ENCODE data around the gene RABGAP1L. TPM values are rescaled to one million over a fixed set of nuclear protein-coding genes. Genes with fewer than 3 reads are reported as not detected.

RABGAP1L gene
- total RNA-seq, 2 experiments from 2014 or later = 76.8 to 80.5 TPM

DNA sequence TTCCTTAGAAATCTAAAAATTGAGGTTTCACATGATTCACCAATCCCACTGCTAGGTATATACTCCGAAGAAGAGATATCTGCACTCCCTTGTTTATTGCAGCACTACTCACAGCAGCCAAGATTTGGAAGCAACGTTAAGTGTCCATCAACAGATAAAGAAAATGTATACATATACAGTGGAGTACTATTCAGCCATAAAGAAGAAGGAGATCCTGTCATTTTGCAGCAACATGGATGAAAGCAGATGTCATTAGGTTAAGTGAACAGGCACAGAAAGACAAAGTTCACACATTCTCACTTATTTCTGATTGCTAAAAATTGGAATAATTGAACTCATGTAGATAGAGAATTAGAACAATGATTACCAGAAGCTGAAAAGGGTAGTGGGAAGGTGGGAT is 56.4 kb downstream of the RABGAP1L start:
- H3K4me3 Mint-ChIP-seq = no peak overlapping the region
- ChIA-PET POLR2A (interaction anchor here (2.0 kb wide), 1 partner anchor 9 kb away, joined by 4 read pairs; no protein-coding TSS in a partner anchor), CTCF (no interaction called here)
- peaks cover under 1% of the 10 kb centered on the region for H3K36me3 Mint-ChIP-seq (ENCODE audit: low read depth)
- DNase-seq = no peak
- no peaks in the 10 kb centered on the region for H3K27me3 Mint-ChIP-seq
- no peaks in the 10 kb centered on the region for H3K4me1 Mint-ChIP-seq
- H3K27ac Mint-ChIP-seq = no peak overlapping the region
- H3K9me3 Mint-ChIP-seq = peaks cover 5% of the 10 kb centered on the region

DNA sequence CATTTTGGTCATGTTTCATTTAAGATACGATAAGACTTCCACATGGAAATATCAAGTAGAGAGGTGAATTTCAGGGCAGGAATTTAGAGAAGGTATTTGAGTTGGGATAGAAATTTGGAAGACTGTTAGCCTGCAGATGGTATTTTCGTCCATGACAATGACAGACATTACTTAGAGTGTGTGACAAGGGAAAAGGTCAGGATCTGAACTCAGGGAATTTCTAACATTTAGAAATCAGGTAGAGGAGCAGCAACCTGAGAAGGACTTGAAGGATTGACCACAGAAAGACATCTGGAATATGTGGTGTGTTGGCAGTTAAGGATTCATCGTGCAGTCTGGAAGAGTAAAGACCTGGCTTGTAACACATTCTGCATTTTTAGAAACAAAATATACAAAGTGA is 57.9 kb downstream of the RABGAP1L start:
- ChIA-PET CTCF (interaction anchor here (0.8 to 2.7 kb wide), 22 partner anchors 11 to 797 kb away, joined by 3 to 17 read pairs (median 4); partner anchors contain the start of genes GAS5, RABGAP1L and ZBTB37), POLR2A (interaction anchor here (0.8 kb wide), 1 partner anchor 349 kb away, joined by 3 read pairs; the partner anchor contains the start of gene ZBTB37)
- peaks cover 14% of the 10 kb centered on the region for H3K36me3 Mint-ChIP-seq (ENCODE audit: low read depth)
- no peaks in the 10 kb centered on the region for H3K27me3 Mint-ChIP-seq
- no peak overlapping the region for H3K4me3 Mint-ChIP-seq
- DNase-seq = no peak
- H3K4me1 Mint-ChIP-seq = no peaks in the 10 kb centered on the region
- H3K9me3 Mint-ChIP-seq = peaks cover 5% of the 10 kb centered on the region
- H3K27ac Mint-ChIP-seq = no peak overlapping the region

DNA sequence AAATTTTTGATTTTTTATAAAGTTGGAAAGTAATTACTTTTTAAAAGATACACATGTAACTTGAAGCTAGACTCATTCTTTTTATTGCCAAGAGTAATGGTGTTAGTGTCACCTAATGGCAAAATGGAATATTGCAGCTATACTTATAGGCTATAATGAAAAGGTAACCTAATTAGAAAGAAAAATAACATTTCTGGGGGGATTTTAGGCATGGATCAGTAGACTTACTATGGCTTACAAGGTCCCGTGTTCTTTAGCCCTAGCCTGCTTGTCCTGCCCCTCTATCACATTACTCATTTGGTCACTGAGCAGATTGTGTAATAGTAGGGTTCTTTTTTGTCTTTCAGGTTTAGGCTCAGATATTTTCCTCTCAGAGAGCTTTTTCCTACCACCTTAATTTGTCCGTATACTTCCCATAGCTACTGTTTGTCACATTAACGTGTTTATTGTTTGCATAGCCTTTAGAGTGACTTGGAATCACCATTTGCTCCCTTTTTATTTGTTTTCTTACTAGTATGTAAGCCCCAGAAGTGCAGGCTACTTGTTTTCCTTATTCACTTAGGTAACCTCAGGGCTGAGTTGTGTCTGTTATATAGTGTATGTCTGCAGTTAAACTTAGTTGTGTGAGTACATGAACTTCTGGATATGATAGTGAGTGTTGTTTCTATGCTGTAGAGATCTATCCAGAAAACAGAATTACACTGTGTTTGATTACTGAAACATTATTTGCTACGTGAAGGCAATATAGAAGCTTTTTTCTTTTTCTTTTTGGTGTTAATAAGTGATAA is 58.7 kb downstream of the RABGAP1L start:
- ChIA-PET POLR2A (interaction anchor here (0.8 kb wide), 1 partner anchor 350 kb away, joined by 3 read pairs; the partner anchor contains the start of gene ZBTB37), CTCF (interaction anchor here (0.8 to 2.7 kb wide), 24 partner anchors 12 to 797 kb away, joined by 3 to 17 read pairs (median 4); partner anchors contain the start of genes CENPL, GAS5, RABGAP1L and ZBTB37)

DNA sequence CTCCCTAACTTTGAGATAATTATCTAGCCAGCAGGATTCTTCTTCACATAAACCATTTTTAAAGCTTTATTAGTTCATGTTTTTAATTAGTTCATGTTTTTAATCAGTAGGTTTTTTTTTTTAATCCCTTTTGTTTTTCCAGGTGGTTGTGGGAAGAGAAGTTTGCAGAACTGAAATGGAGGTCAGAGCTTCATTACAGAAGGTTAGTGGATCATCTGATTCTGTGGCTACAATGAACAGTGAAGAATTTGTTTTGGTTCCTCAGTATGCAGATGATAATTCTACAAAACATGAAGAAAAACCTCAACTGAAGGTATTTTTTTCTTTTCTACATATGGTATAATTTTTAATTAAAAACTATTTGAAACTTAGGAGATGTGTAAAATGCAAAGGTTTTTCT is 59.7 kb downstream of the RABGAP1L start:
- Mint-ChIP-seq H3K4me3 (no peak overlapping the region), H3K4me1 (peaks cover 2% of the 10 kb centered on the region), H3K27ac (no peak overlapping the region), H3K36me3 (ENCODE audit: low read depth) (peaks cover 19% of the 10 kb centered on the region), H3K9me3 (peaks cover 9% of the 10 kb centered on the region), H3K27me3 (no peaks in the 10 kb centered on the region)
- CTCF ChIA-PET = interaction anchor here (1.5 to 2.7 kb wide), 5 partner anchors 12 to 789 kb away, joined by 3 to 17 read pairs (median 16); no protein-coding TSS in a partner anchor
- POLR2A ChIA-PET = no interaction called here
- no peak for DNase-seq

More for the DNA sequence above, 58.7 kb downstream of the RABGAP1L start:
- no peak overlapping the region for H3K4me3 Mint-ChIP-seq
- H3K9me3 Mint-ChIP-seq = peaks cover 9% of the 10 kb centered on the region
- H3K27me3 Mint-ChIP-seq = no peaks in the 10 kb centered on the region
- H3K27ac Mint-ChIP-seq = no peak overlapping the region
- no peak for DNase-seq
- peaks cover 19% of the 10 kb centered on the region for H3K36me3 Mint-ChIP-seq (ENCODE audit: low read depth)
- H3K4me1 Mint-ChIP-seq = peaks cover 2% of the 10 kb centered on the region

DNA sequence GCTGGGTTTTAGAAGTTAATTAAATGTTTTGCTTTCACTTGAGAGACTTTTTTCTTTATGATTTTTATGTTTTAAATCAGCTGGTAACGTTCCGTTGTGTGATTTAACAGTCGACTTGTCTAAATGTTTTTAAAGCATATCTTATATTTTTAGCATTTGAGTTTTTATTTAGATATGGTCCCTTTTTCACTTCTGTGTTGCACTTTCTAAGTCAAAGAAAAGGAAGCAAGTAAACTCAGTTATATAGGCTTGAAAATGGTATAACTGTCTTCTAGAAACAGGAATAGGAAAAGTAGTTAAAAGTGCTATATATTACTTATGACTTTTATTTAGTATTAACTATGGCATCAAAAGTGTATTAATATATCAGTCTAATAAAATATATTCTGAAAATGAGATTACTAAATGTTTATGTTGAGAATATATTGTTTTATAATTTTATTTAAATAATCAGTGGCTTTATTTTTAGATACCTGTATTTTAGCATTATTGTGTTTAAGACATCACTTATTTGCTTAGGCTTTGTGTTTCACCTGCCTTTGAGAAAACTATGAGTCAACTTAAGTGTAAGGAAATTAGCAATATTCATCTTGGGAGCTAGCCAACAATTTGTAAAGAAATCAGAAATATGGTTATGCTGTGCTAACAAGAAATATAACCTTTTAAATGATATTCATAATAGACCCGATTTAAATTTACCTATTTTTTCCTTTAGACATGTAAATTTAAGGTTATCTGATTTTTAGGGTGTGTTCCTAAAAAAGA is 60.5 kb downstream of the RABGAP1L start:
- CTCF ChIA-PET = interaction anchor here (2.7 kb wide), 1 partner anchor 14 kb away, joined by 17 read pairs; no protein-coding TSS in a partner anchor
- Mint-ChIP-seq H3K27ac (no peak overlapping the region), H3K4me1 (peaks cover 2% of the 10 kb centered on the region), H3K36me3 (ENCODE audit: low read depth) (peaks cover 19% of the 10 kb centered on the region), H3K9me3 (peaks cover 7% of the 10 kb centered on the region), H3K4me3 (no peak overlapping the region), H3K27me3 (no peaks in the 10 kb centered on the region)
- POLR2A ChIA-PET = no interaction called here
- no peak for DNase-seq

DNA sequence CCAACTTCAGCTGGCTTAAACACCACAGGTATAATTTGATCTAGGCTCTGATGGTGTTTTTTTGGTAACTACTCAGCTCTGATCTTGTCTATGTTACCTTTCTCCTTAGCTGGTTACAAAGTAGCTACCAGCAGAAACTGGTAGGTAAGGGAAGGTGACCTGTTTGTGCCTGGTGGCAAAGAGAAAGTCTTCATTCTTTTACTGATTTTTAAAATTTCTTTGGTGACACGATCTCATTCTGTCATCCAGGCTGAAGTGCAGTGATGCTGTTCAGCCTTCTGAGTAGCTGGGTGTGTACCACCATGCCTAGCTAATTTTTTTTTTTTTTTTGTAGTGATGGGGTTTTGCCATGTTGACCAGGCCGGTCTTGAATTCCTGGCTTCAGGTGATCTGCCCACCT is 62.4 kb downstream of the RABGAP1L start:
- Mint-ChIP-seq H3K4me1 (peaks cover 13% of the 10 kb centered on the region), H3K27me3 (no peaks in the 10 kb centered on the region), H3K4me3 (no peak overlapping the region), H3K9me3 (peaks cover 6% of the 10 kb centered on the region), H3K27ac (no peak overlapping the region), H3K36me3 (ENCODE audit: low read depth) (peaks cover 30% of the 10 kb centered on the region)
- ChIA-PET POLR2A (interaction anchor here (2.1 kb wide), 1 partner anchor 16 kb away, joined by 5 read pairs; no protein-coding TSS in a partner anchor), CTCF (interaction anchor here (1.0 to 1.4 kb wide), 2 partner anchors 16 to 41 kb away, joined by 4 to 5 read pairs; no protein-coding TSS in a partner anchor)
- DNase-seq = no peak

DNA sequence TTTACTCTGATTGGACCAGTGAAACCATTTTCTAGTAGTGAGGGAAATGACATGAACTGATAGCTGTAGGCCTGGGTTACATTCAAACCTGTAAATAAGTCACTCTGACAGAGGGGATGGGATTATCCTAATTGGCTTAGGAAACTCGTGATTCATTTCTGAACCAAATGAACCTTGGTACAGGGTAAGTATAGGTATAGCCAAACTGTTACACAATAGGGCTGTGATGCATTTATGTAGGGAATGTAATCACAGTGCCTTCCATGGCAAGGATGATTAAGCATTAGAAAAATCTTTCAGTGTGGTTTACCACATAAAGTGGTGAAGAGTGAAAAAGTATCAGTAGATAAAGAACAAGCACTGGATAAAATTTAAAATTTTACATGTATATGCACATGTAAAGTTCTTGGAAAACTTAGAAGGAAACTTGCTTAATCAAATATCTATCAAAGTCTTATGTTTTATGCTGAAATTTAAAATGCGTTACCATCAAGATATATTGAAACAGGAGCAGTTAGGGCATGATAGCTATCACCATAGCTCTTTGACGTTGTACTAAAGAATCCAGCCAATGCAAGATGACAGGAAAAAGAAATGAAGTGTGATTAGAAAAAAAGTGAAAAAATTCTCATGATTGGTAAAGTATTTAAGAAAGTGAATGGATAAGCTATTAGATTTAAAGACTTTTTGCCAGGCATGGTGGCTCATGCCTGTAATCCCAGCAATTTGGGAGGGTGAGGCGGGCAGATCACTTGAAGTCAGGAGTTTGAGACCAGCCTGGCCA is 63.0 kb downstream of the RABGAP1L start:
- Mint-ChIP-seq H3K4me3 (no peak overlapping the region), H3K36me3 (ENCODE audit: low read depth) (peaks cover 31% of the 10 kb centered on the region), H3K27me3 (no peaks in the 10 kb centered on the region), H3K9me3 (peaks cover 6% of the 10 kb centered on the region), H3K27ac (no peak overlapping the region), H3K4me1 (peaks cover 13% of the 10 kb centered on the region)
- ChIA-PET POLR2A (interaction anchor here (2.1 kb wide), 1 partner anchor 16 kb away, joined by 5 read pairs; no protein-coding TSS in a partner anchor), CTCF (interaction anchor here (0.7 to 1.4 kb wide), 3 partner anchors 17 to 129 kb away, joined by 3 to 5 read pairs (median 4); no protein-coding TSS in a partner anchor)
- no peak for DNase-seq

DNA sequence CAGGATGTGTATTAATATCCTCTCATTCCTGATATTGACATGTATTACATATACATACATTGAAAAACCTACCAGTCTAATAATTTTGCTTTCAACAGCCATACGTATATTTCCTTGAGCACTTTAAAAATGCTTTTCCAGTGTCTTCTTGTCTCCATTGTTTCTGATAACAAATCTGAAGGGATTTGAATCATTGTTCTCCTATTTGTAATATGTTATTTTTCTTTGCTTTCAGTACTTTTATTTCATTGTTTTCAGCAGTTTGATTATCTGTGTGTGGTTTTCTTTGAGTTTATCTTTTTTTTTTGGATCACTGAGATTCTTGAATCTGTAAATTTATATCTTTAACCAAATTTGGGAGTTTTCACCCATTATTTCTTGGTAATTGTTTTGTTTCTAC is 65.3 kb downstream of the RABGAP1L start:
- CTCF ChIA-PET = no interaction called here
- Mint-ChIP-seq H3K4me1 (peaks cover 13% of the 10 kb centered on the region), H3K27me3 (no peaks in the 10 kb centered on the region), H3K36me3 (ENCODE audit: low read depth) (peaks cover 43% of the 10 kb centered on the region), H3K27ac (no peak overlapping the region), H3K4me3 (no peak overlapping the region), H3K9me3 (peaks cover 12% of the 10 kb centered on the region)
- no peak for DNase-seq
- POLR2A ChIA-PET = no interaction called here

DNA sequence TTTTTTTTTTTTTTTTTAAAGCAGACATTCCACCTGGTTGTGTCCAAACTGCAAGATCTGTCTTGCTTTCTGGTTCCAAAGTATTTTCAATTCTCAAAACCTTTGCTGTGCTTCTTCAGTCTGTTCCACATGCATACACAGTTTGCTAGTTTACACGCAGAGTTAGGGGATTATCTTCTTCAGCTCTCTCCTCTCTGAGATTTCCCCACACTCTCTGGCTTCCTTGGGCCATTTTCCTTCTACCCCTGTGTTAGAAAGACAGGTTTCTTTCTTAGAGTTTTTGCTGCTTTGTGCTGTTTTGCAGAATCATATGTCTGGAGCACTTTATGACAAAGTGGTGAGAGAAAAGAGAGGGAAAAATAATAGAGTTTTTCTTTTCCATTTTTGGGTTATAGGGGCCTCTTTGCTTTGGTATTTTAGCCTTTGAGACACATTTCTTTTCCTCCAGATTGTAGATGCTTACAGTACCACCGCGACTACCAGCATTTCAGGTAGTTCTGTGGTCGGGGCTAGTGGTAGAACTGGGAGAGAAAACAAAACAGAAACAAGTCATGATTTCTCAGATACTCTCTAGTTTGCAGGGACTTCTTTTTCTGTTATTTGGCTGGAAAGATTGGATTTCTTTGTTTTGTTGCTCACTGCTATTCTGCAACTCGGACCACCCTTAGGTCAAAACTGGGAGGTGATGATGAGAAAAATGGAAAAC is 66.3 kb downstream of the RABGAP1L start:
- DNase-seq = no peak
- Mint-ChIP-seq H3K4me3 (no peak overlapping the region), H3K9me3 (peaks cover 12% of the 10 kb centered on the region), H3K27me3 (no peaks in the 10 kb centered on the region), H3K4me1 (peaks cover 13% of the 10 kb centered on the region), H3K27ac (no peak overlapping the region), H3K36me3 (ENCODE audit: low read depth) (peaks cover 48% of the 10 kb centered on the region)
- POLR2A ChIA-PET = no interaction called here
- CTCF ChIA-PET = no interaction called here

DNA sequence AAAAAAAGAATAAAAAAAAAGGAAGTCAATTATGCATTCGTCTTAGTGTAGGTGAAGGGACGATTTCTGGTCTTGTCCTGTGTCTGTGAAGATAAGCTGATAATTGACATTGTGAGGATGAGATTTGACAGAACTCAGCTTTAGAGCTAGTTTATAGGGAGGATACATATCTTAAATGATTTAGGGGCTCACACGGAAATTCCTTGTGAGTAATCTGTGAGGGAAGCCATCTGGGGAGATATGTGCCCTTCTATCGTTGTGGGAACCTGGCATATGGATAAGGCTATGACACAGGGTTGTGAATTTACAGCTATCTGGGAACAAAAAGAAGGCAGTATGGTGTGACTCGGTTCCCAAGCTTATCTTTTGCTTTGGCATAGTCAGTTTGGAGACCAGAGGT is 71.1 kb downstream of the RABGAP1L start:
- ChIA-PET POLR2A (no interaction called here), CTCF (interaction anchor here (1.3 kb wide), 2 partner anchors 12 to 50 kb away, joined by 3 to 4 read pairs; no protein-coding TSS in a partner anchor)
- peaks cover 17% of the 10 kb centered on the region for H3K9me3 Mint-ChIP-seq
- no peaks in the 10 kb centered on the region for H3K27me3 Mint-ChIP-seq
- no peak overlapping the region for H3K27ac Mint-ChIP-seq
- peaks cover 48% of the 10 kb centered on the region for H3K36me3 Mint-ChIP-seq (ENCODE audit: low read depth)
- no peak for DNase-seq
- no peak overlapping the region for H3K4me3 Mint-ChIP-seq
- H3K4me1 Mint-ChIP-seq = peaks cover 11% of the 10 kb centered on the region

DNA sequence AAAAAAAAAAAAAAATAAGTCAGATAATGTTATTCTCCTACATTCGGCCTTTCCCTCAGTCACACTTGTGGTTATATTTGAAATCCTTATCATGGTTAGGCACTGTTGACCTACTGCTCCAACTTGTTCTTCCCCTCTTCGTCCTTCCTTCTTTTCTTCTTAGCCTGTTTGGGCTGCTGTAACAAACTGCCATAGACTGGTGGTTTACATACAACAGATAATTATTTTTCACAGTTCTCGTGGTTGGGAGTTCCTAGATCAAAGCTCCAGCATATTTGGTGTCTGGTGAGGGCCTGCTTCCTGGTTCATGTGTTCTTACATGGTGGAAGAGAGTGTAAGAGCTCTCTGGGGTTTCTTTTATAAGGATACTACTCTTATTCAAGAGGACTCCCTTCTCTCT is 73.4 kb downstream of the RABGAP1L start:
- Mint-ChIP-seq H3K9me3 (peaks cover 17% of the 10 kb centered on the region), H3K27me3 (no peaks in the 10 kb centered on the region), H3K36me3 (ENCODE audit: low read depth) (peaks cover 34% of the 10 kb centered on the region), H3K4me3 (no peak overlapping the region), H3K27ac (no peak overlapping the region), H3K4me1 (no peaks in the 10 kb centered on the region)
- CTCF ChIA-PET = no interaction called here
- POLR2A ChIA-PET = no interaction called here
- DNase-seq = no peak
